Glomerular visceral epithelial cell (primary cell): ENCODE measurements around the gene C6orf118.

ENCODE experiments used
- DNase-seq: peaks from one replicate; pipeline ENCODE4 v3.0.0-alpha.2; 2016; ENCODE audit errors: extremely low spot score

The C6orf118 gene

GRCh38 chr6:165308926-165309731 lies at the start of gene C6orf118:
C6orf118 (minus strand) TSS chr6:165309605; CDS start chr6:165309586, 19 bp downstream.
- peak; percentile 88 for DNase-seq

- no peak for DNase-seq
These were observed 36.3 kb upstream of the C6orf118 start for GRCh38 chr6:165345700-165346099.

GRCh38 chr6:165340532-165340931 lies 31.1 kb upstream of the C6orf118 start:
- DNase-seq, result no peak

GRCh38 chr6:165325609-165326008 lies 16.2 kb upstream of the C6orf118 start:
- no peak for DNase-seq

GRCh38 chr6:165321555-165322145 lies 12.2 kb upstream of the C6orf118 start:
- DNase-seq, result no peak

GRCh38 chr6:165321150-165321549 lies 11.7 kb upstream of the C6orf118 start:
- no peak for DNase-seq

- DNase-seq, result no peak
These were observed 8.3 kb upstream of the C6orf118 start for GRCh38 chr6:165317723-165318122.

GRCh38 chr6:165306955-165307354 lies 2.5 kb downstream of the C6orf118 start:
- no peak for DNase-seq

- no peak for DNase-seq
These were observed 7.8 kb downstream of the C6orf118 start for GRCh38 chr6:165301372-165302246.

- DNase-seq, result no peak
These were observed 8.9 kb downstream of the C6orf118 start for GRCh38 chr6:165300422-165300936.

GRCh38 chr6:165298875-165299274 lies 10.5 kb downstream of the C6orf118 start:
- no peak for DNase-seq

GRCh38 chr6:165298402-165298801 lies 11.0 kb downstream of the C6orf118 start:
- no peak for DNase-seq

- DNase-seq, result no peak
These were observed 16.7 kb downstream of the C6orf118 start for GRCh38 chr6:165292657-165293056.

GRCh38 chr6:165274611-165275010 lies 34.8 kb downstream of the C6orf118 start:
- DNase-seq, result no peak

GRCh38 chr6:165272585-165272984 lies 36.8 kb downstream of the C6orf118 start:
- no peak for DNase-seq

GRCh38 chr6:165268987-165269386 lies 40.4 kb downstream of the C6orf118 start:
- no peak for DNase-seq

GRCh38 chr6:165266621-165267020 lies 42.8 kb downstream of the C6orf118 start:
- no peak for DNase-seq

GRCh38 chr6:165266191-165266590 lies 43.2 kb downstream of the C6orf118 start:
- no peak for DNase-seq

- no peak for DNase-seq
These were observed 48.9 kb downstream of the C6orf118 start for GRCh38 chr6:165260462-165260861.

GRCh38 chr6:165249808-165250207 lies 59.6 kb downstream of the C6orf118 start:
- DNase-seq, result no peak

- peak; percentile 11 for DNase-seq
These were observed 63.7 kb downstream of the C6orf118 start for GRCh38 chr6:165245701-165246100.

GRCh38 chr6:165245287-165245686 lies 64.1 kb downstream of the C6orf118 start:
- peak; percentile 52 for DNase-seq
